SK-N-SH (cell line): ENCODE data around the gene C9. TPM values are rescaled to one million over a fixed set of nuclear protein-coding genes. Genes with fewer than 3 reads are reported as not detected.
"Not testable (repeated sequence)": the region's sequence is repeated elsewhere in the genome, so short reads cannot be mapped to it uniquely, and the experiment has no call there.

ENCODE experiments used
- CTCF ChIA-PET: fragments of 300-600, 350-600 bp; formaldehyde crosslinking; extraction: SDS; loops from one replicate; lab custom pipeline; 2021; lab: Yijun Ruan, JAX
- POLR2A ChIA-PET: fragments of 350-600 bp; sonication (Branson Sonifier 250); formaldehyde crosslinking; extraction: SDS; loops from one replicate; lab custom pipeline; 2020; ENCODE audit warnings: antibody characterized with exemption, inconsistent platforms; lab: Yijun Ruan, JAX
- DNase-seq: peaks from one replicate; pipeline ENCODE4 v3.0.0; 2012
- H2AFZ ChIP-seq: fragments of 200-600 bp; sonication (generic); 2 replicates; pipeline ENCODE4 v1.8.1; 2016; ENCODE audit warnings: antibody characterized with exemption, mild to moderate bottlenecking, low read depth
- H3F3A ChIP-seq: fragments of 200-600 bp; sonication (generic); replicated peaks from 2 replicates; pipeline ENCODE3; 2016; ENCODE audit warnings: antibody characterized with exemption, mild to moderate bottlenecking; ENCODE audit not compliant: insufficient read depth
- H3K27ac ChIP-seq, 2 experiments: fragments of 200-500 bp in 1 of 2; fragments of 200-600 bp in 1 of 2; sonication (Bioruptor generic) in 1 of 2; sonication (generic), shearing (Covaris generic) in 1 of 2; 2 replicates each; pipeline versions ENCODE4 v1.5.1 to v1.6.1; 2014 to 2016; ENCODE audit warnings: low read depth in 2 of 2, inconsistent platforms in 1 of 2, low read length in 1 of 2, mild to moderate bottlenecking in 1 of 2, mixed read lengths in 1 of 2
- H3K27me3 ChIP-seq: fragments of 200-600 bp; sonication (generic), shearing (Covaris generic); 2 replicates; pipeline ENCODE4 v1.6.1; 2016; ENCODE audit warnings: mixed run types; ENCODE audit not compliant: insufficient read depth
- H3K36me3 ChIP-seq, 2 experiments: fragments of 200-500 bp in 1 of 2; fragments of 200-600 bp in 1 of 2; sonication (Bioruptor generic) in 1 of 2; sonication (generic) in 1 of 2; replicated peaks in 1 of 2; 2 replicates each; pipeline versions ENCODE3 to v1.5.1; 2014 to 2016; ENCODE audit warnings: low read length in 1 of 2, mild to moderate bottlenecking in 1 of 2; ENCODE audit not compliant: insufficient read depth in 2 of 2, control insufficient read depth in 1 of 2
- H3K4me1 ChIP-seq, 2 experiments: fragments of 200-500 bp in 1 of 2; fragments of 200-600 bp in 1 of 2; sonication (Bioruptor generic) in 1 of 2; sonication (generic), shearing (Covaris generic) in 1 of 2; 2 replicates each; pipeline versions ENCODE4 v1.5.1 to v1.6.1; 2014 to 2016; ENCODE audit warnings: low read depth in 1 of 2, low read length in 1 of 2, mixed run types in 1 of 2; ENCODE audit not compliant: insufficient read depth in 2 of 2, control insufficient read depth in 1 of 2
- H3K4me2 ChIP-seq: fragments of 200-600 bp; sonication (generic), shearing (Covaris generic); 2 replicates; pipeline ENCODE4 v1.6.1; 2017; ENCODE audit warnings: mixed run types
- H3K4me3 ChIP-seq, 2 experiments: fragments of 200-500 bp in 1 of 2; fragments of 200-600 bp in 1 of 2; sonication (Bioruptor generic) in 1 of 2; sonication (generic), shearing (Covaris generic) in 1 of 2; 2 replicates each; pipeline versions ENCODE4 v1.5.1 to v1.8.1; 2014 to 2016; ENCODE audit warnings: low read depth in 2 of 2, inconsistent platforms in 1 of 2, low read length in 1 of 2, mild to moderate bottlenecking in 1 of 2, mixed read lengths in 1 of 2, moderate library complexity in 1 of 2
- H3K79me2 ChIP-seq: fragments of 200-600 bp; sonication (generic); 2 replicates; pipeline ENCODE4 v1.8.1; 2017; ENCODE audit warnings: mild to moderate bottlenecking; ENCODE audit not compliant: insufficient read depth
- H3K9ac ChIP-seq: fragments of 200-600 bp; sonication (generic); 2 replicates; pipeline ENCODE4 v1.6.1; 2017; ENCODE audit warnings: mixed run types
- H3K9me2 ChIP-seq: fragments of 200-600 bp; sonication (generic); 2 replicates; pipeline ENCODE4 v1.6.1; 2017; ENCODE audit warnings: mixed run types
- H3K9me3 ChIP-seq: fragments of 200-600 bp; sonication (generic); 2 replicates; pipeline ENCODE4 v1.6.1; 2017; ENCODE audit warnings: mixed run types, mild to moderate bottlenecking, moderate library complexity
- H4K20me1 ChIP-seq: fragments of 200-600 bp; sonication (generic); 2 replicates; pipeline ENCODE4 v1.6.1; 2017; ENCODE audit warnings: mild to moderate bottlenecking, mixed run types; ENCODE audit not compliant: insufficient read depth
- CTCF ChIP-seq: fragments of 200-600 bp; sonication (generic); IDR thresholded peaks from 2 replicates; pipeline ENCODE4 v1.6.1; 2017; ENCODE audit warnings: antibody characterized with exemption, mild to moderate bottlenecking, moderate library complexity
- FOXJ3 ChIP-seq: sonication (generic); formaldehyde crosslinking; IDR thresholded peaks from 2 replicates; pipeline ENCODE4 v1.5.1; 2020; ENCODE audit warnings: mild to moderate bottlenecking, missing genetic modification reagents
- JUND ChIP-seq: IDR thresholded peaks from 2 replicates; pipeline ENCODE4 v1.4.0; 2012
- MAX ChIP-seq: IDR thresholded peaks from 2 replicates; pipeline ENCODE4 v1.4.0; 2012; ENCODE audit warnings: low read depth
- NFIC ChIP-seq: IDR thresholded peaks from 2 replicates; pipeline ENCODE4 v1.4.0; 2012; ENCODE audit warnings: borderline replicate concordance
- NRF1 ChIP-seq: IDR thresholded peaks from 2 replicates; pipeline ENCODE4 v1.6.1; 2012; ENCODE audit warnings: low read depth, mild to moderate bottlenecking, low read length
- PBX3 ChIP-seq: IDR thresholded peaks from 2 replicates; pipeline ENCODE4; 2012
- REST ChIP-seq: IDR thresholded peaks from 2 replicates; pipeline ENCODE4 v1.6.1; 2012; ENCODE audit warnings: mild to moderate bottlenecking, low read depth, low read length, moderate library complexity
- TAF1 ChIP-seq: IDR thresholded peaks from 2 replicates; pipeline ENCODE4 v1.6.1; 2012; ENCODE audit warnings: low read depth, mild to moderate bottlenecking, low read length, moderate library complexity, borderline replicate concordance
- USF2 ChIP-seq: fragments of 150-350 bp; IDR thresholded peaks from 2 replicates; pipeline ENCODE4 v1.6.1; 2017; ENCODE audit warnings: antibody characterized with exemption, low read length, low read depth, borderline replicate concordance
- ZBTB33 ChIP-seq: IDR thresholded peaks from 2 replicates; pipeline ENCODE4 v1.4.0; 2012; ENCODE audit warnings: low read depth, borderline replicate concordance
- WGBS: methylation state at CpG from one replicate; pipeline ENCODE4 v1.1.6; 2017; ENCODE audit warnings: low lambda C conversion rate; 5-methylcytosine and 5-hydroxymethylcytosine counted together
- polyA plus RNA-seq, 3 experiments: library from polyadenylated mRNA; depleted of rRNA; stranded (reverse); fragments of >200 nt; gene quantifications; 2 replicates each; pipeline ENCODE4 v1.2.3, GENCODE V29; 2012

The C9 gene
- polyA plus RNA-seq, 1 of the 3 experiments (the other 2 are of a cell fraction) = not detected

- TF ChIP-seq MAX = no peak
- TF ChIP-seq PBX3 = no peak
Observed at GRCh38 chr5:39319395-39319794, 44.9 kb downstream of the C9 start (continued).

GRCh38 chr5:39316464-39316863, 47.8 kb downstream of the C9 start:
- POLR2A ChIA-PET, H3F3A ChIP-seq: not testable (repeated sequence)
- 7% methylated on average over 3 of the region's 3 CpGs for WGBS

GRCh38 chr5:39315995-39316394, 48.3 kb downstream of the C9 start:
- H3F3A ChIP-seq = no peaks in the 10 kb centered on the region
- no peaks in the 10 kb centered on the region for H3K9me2 ChIP-seq
- no peak overlapping the region for H3K9ac ChIP-seq
- no peak overlapping the region for H3K27ac ChIP-seq
- 5% methylated on average over 4 of the region's 4 CpGs for WGBS
- H3K4me2 ChIP-seq = no peak overlapping the region
- POLR2A ChIA-PET = no interaction called here
- H3K4me3 ChIP-seq = no peak overlapping the region
- no peaks in the 10 kb centered on the region for H3K79me2 ChIP-seq
- no peak for DNase-seq
- H3K27me3 ChIP-seq = peaks cover 3% of the 10 kb centered on the region; the same call in 1 of the 2 replicates
- H4K20me1 ChIP-seq = no peaks in the 10 kb centered on the region
- CTCF ChIA-PET = no interaction called here
- no peak overlapping the region for H2AFZ ChIP-seq
- no peaks in the 10 kb centered on the region for H3K36me3 ChIP-seq
- no peaks in the 10 kb centered on the region for H3K9me3 ChIP-seq
- no peaks in the 10 kb centered on the region for H3K4me1 ChIP-seq
- TF ChIP-seq CTCF (no peak), REST (no peak), USF2 (no peak), NFIC (no peak), FOXJ3 (CRISPR knock-in tag) (no peak), PBX3 (no peak), ZBTB33 (no peak), JUND (no peak), NRF1 (no peak), TAF1 (no peak), MAX (no peak)
- TF ChIP-seq, all 33 proteins: peak for 0

More at GRCh38 chr5:39316464-39316863, 47.8 kb downstream of the C9 start:
- H3K9me3 ChIP-seq, H3K4me3 ChIP-seq, H3K9ac ChIP-seq, H3K36me3 ChIP-seq, H3K4me1 ChIP-seq, H3K4me2 ChIP-seq, H2AFZ ChIP-seq, DNase-seq, H3K27ac ChIP-seq, H3K27me3 ChIP-seq, H3K79me2 ChIP-seq, H3K9me2 ChIP-seq, CTCF ChIA-PET, H4K20me1 ChIP-seq: not testable (repeated sequence)
